Upper lobe of left lung (tissue), 4 donors: ENCODE measurements around the gene CRYBA1.

Experiments used
- EP300 ChIP-seq, 4 donors: sonication (generic); formaldehyde crosslinking; IDR thresholded peaks; one replicate each; pipeline ENCODE4 v1.5.1; 2017; ENCODE audit warnings: antibody characterized with exemption in 4 of 4, control low read depth in 2 of 4
- POLR2A ChIP-seq, 4 donors: fragments of 450-650 bp; IDR thresholded peaks; one replicate each; pipeline ENCODE4 v1.5.1; 2016 to 2017; ENCODE audit warnings: antibody characterized with exemption in 4 of 4, mild to moderate bottlenecking in 2 of 4
- POLR2AphosphoS5 ChIP-seq, 2 donors: sonication (generic); formaldehyde crosslinking; IDR thresholded peaks; one replicate each; pipeline ENCODE4 v1.5.1; 2017; ENCODE audit warnings: antibody characterized with exemption in 2 of 2
- TF ChIP-seq, protein P1 (sequence below), 6 experiments: fragments of 450-650 bp in 4 of 6; fragments of 200-600 bp in 2 of 6; sonication (generic) in 2 of 6; IDR thresholded peaks; one replicate each; pipeline ENCODE4 v1.5.1; 2016 to 2019; ENCODE audit warnings: antibody characterized with exemption in 6 of 6

DNA sequence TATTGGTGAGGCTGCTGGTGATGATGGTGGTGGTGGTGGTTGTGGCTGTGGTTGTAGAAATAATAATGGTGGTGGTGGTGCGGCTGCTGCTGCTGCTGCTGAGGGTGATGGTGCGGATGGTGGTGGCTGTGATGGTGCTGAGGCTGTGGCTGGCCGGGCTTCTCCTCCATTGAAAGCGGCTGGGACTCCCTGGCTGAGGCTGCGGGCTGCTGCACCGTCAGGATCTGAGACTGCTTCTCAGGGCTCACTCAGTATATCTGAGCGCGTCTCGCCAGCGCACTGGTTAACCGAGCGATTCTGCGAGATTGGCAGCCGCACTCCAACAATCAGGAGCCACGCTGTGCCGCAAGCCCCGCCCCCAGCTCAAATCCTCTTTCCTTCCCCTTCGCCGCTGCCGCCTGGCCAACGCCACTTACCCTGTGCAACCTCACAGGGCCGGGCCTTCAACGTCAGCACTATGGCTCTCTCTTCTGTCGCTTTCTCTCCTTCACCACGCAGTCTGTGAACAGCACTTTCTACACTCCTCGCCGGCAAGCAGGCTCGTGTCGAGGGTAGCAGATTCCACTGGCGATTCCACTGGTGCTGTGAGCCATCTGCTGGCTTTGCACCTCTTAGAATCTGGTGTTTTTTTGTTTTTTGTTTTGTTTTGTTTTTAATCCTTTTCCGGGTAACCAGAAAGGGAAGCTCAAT, 47.4 kb downstream of the CRYBA1 start, which contains the start of gene NUFIP2:
- TF ChIP-seq POLR2AphosphoS5 (IDR thresholded peaks at IDR 0.05) (peak; percentile 98 to 100), EP300 (IDR thresholded peaks at IDR 0.05) (peak in 1 of 4 donors; percentile 86), POLR2A (IDR thresholded peaks at IDR 0.05) (peak; percentile 82 to 100 (median 100))
- TF ChIP-seq, protein P1, sequence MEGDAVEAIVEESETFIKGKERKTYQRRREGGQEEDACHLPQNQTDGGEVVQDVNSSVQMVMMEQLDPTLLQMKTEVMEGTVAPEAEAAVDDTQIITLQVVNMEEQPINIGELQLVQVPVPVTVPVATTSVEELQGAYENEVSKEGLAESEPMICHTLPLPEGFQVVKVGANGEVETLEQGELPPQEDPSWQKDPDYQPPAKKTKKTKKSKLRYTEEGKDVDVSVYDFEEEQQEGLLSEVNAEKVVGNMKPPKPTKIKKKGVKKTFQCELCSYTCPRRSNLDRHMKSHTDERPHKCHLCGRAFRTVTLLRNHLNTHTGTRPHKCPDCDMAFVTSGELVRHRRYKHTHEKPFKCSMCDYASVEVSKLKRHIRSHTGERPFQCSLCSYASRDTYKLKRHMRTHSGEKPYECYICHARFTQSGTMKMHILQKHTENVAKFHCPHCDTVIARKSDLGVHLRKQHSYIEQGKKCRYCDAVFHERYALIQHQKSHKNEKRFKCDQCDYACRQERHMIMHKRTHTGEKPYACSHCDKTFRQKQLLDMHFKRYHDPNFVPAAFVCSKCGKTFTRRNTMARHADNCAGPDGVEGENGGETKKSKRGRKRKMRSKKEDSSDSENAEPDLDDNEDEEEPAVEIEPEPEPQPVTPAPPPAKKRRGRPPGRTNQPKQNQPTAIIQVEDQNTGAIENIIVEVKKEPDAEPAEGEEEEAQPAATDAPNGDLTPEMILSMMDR (IDR thresholded peaks at IDR 0.05): peak in 2 of 6 experiments; percentile 17 to 21
